K562 (cell line): Measurements from ENCODE around the gene CDH20. TPM values are rescaled to one million over a fixed set of nuclear protein-coding genes. Genes with fewer than 3 reads are reported as not detected.

Experiments
- ATAC-seq: fragments of 200-7000 bp; cut with Tn5 transposase; 3 replicates; pipeline ENCODE4 v1.9.1; 2020; ENCODE audit warnings: moderate library complexity
- BruUV-seq: library from RNA; stranded (reverse); fragments of 400-500 nt; replicated peaks from 2 replicates; lab custom pipeline; 2021; lab: Mats Ljungman, UMichigan
- CTCF ChIA-PET: fragments of 300-600 bp; formaldehyde crosslinking; extraction: SDS; loops from one replicate; lab custom pipeline; 2021; ENCODE audit warnings: low intra/inter-chr PET ratio; lab: Yijun Ruan, JAX
- POLR2A ChIA-PET: fragments of 300-600, 350-650 bp; sonication (Branson Sonifier 250); formaldehyde crosslinking; extraction: SDS; loops from one replicate; lab custom pipeline; 2021; ENCODE audit warnings: antibody characterized with exemption, inconsistent platforms; lab: Yijun Ruan, JAX
- DNase-seq, 4 experiments: peaks; one replicate each; pipeline versions ENCODE4 v3.0.0 to v3.0.0-alpha.2; 2011 to 2018; ENCODE audit warnings: low spot score in 3 of 4, mixed read lengths in 3 of 4; ENCODE audit errors: extremely low read depth in 1 of 4
- FAIRE-seq: peaks from 2 replicates; lab custom pipeline; 2011; peaks lifted over from hg19 to GRCh38; lab: Jason Lieb, UNC
- H2AFZ ChIP-seq: 2 replicates; pipeline ENCODE4 v1.6.0; 2011; ENCODE audit warnings: low read depth, low read length, control low read depth, inconsistent platforms
- H3K27ac ChIP-seq: fragments of 200-600 bp; 3 replicates; pipeline ENCODE4 v1.8.0; 2011; ENCODE audit warnings: low read depth, mild to moderate bottlenecking, control low read depth, inconsistent platforms, low read length, moderate library complexity, mixed read lengths; ENCODE audit errors: extremely low read depth
- H3K27me3 ChIP-seq, 2 experiments: fragments of 300-600 bp in 1 of 2; 2 replicates in 1 of 2; 3 replicates in 1 of 2; pipeline versions ENCODE4 v1.6.0 to v1.8.0; 2011; ENCODE audit warnings: inconsistent platforms in 2 of 2, low read length in 2 of 2, mild to moderate bottlenecking in 1 of 2, mixed read lengths in 1 of 2, moderate library complexity in 1 of 2; ENCODE audit not compliant: control insufficient read depth in 2 of 2, insufficient read depth in 2 of 2
- H3K36me3 ChIP-seq: fragments of 300-600 bp; 3 replicates; pipeline ENCODE4 v1.8.0; 2011; ENCODE audit warnings: mild to moderate bottlenecking, low read length, inconsistent platforms; ENCODE audit not compliant: control insufficient read depth, insufficient read depth
- H3K4me1 ChIP-seq, 2 experiments: fragments of 200-600 bp in 1 of 2; replicated peaks in 1 of 2; 2 replicates in 1 of 2; 3 replicates in 1 of 2; pipeline versions ENCODE4 v1.5.1 to v1.8.0; 2011; ENCODE audit warnings: inconsistent platforms in 2 of 2, low read length in 2 of 2, mild to moderate bottlenecking in 1 of 2, mixed read lengths in 1 of 2, moderate library complexity in 1 of 2; ENCODE audit not compliant: control insufficient read depth in 2 of 2, insufficient read depth in 2 of 2
- H3K4me2 ChIP-seq: 2 replicates; pipeline ENCODE4 v1.6.1; 2011; ENCODE audit warnings: low read length, control low read depth, inconsistent platforms, mixed read lengths; ENCODE audit not compliant: insufficient read depth
- H3K4me3 ChIP-seq: fragments of 200-600 bp; sonication (generic), shearing (Covaris generic); 2 replicates; pipeline ENCODE4 v1.5.1; 2016; ENCODE audit warnings: control low read depth, inconsistent platforms
- H3K79me2 ChIP-seq: fragments of 200-600 bp; 3 replicates; pipeline ENCODE4 v1.8.0; 2011; ENCODE audit warnings: low read length, inconsistent platforms; ENCODE audit not compliant: control insufficient read depth, insufficient read depth
- H3K9ac ChIP-seq, 2 experiments: 2 replicates each; pipeline versions ENCODE4 v1.6.0 to v1.6.1; 2011; ENCODE audit warnings: low read depth in 2 of 2, low read length in 2 of 2, control low read depth in 1 of 2, inconsistent platforms in 1 of 2, mild to moderate bottlenecking in 1 of 2, mixed read lengths in 1 of 2; ENCODE audit not compliant: insufficient read depth in 1 of 2
- H3K9me1 ChIP-seq: one replicate; pipeline ENCODE4 v1.6.0; 2011; ENCODE audit warnings: inconsistent platforms, mild to moderate bottlenecking, low read length, moderate library complexity; ENCODE audit not compliant: control insufficient read depth, insufficient read depth
- H3K9me3 ChIP-seq: replicated peaks from 2 replicates; pipeline ENCODE4 v1.5.1; 2011; ENCODE audit warnings: low read depth, low read length, inconsistent platforms; ENCODE audit not compliant: control insufficient read depth, insufficient read depth
- H4K20me1 ChIP-seq: replicated peaks from 2 replicates; pipeline ENCODE4 v1.6.1; 2011; ENCODE audit warnings: low read length, inconsistent platforms, mixed read lengths; ENCODE audit not compliant: control insufficient read depth, insufficient read depth
- MEF2A ChIP-seq: IDR thresholded peaks from 2 replicates; pipeline ENCODE4 v1.6.1; 2011; ENCODE audit warnings: low read depth, mild to moderate bottlenecking, low read length, moderate library complexity; ENCODE audit not compliant: control insufficient read depth
- RHOXF2B ChIP-seq: fragments of 250-450 bp; sonication (Bioruptor Pico); conservative IDR thresholded peaks from 2 replicates; pipeline ENCODE4 v1.5.1; 2021
- SAP30 ChIP-seq: fragments of 200-600 bp; sonication (generic); IDR thresholded peaks from 2 replicates; pipeline ENCODE4 v1.6.1; 2012; ENCODE audit warnings: borderline replicate concordance, low read depth, mild to moderate bottlenecking, moderate library complexity, low read length, control low read depth, inconsistent platforms; ENCODE audit not compliant: insufficient read depth, poor library complexity, severe bottlenecking
- SMAD4 ChIP-seq: fragments of 250-450 bp; sonication (Bioruptor Pico); conservative IDR thresholded peaks from 2 replicates; pipeline ENCODE4 v1.8.0; 2021; ENCODE audit warnings: inconsistent platforms, mild to moderate bottlenecking, moderate library complexity
- SNAPC5 ChIP-seq: fragments of 250-450 bp; sonication (Bioruptor Pico); IDR thresholded peaks from 2 replicates; pipeline ENCODE4 v1.8.0; 2021; ENCODE audit warnings: moderate library complexity, mild to moderate bottlenecking, inconsistent platforms
- TEAD4 ChIP-seq, 2 experiments: sonication (generic) in 1 of 2; formaldehyde crosslinking in 1 of 2; IDR thresholded peaks; 2 replicates each; pipeline versions ENCODE4 v1.6.1 to v1.8.0; 2012 to 2022; ENCODE audit warnings: borderline replicate concordance in 1 of 2, inconsistent platforms in 1 of 2, low read length in 1 of 2, mild to moderate bottlenecking in 1 of 2, missing genetic modification reagents in 1 of 2
- THRA ChIP-seq: fragments of 450-650 bp; IDR thresholded peaks from 2 replicates; pipeline ENCODE4 v1.6.1; 2017; ENCODE audit warnings: mild to moderate bottlenecking, moderate library complexity
- WHSC1 ChIP-seq: IDR thresholded peaks from one replicate; pipeline ENCODE4 v1.6.1; 2012; ENCODE audit warnings: low read length, control low read depth, inconsistent platforms
- XRCC4 ChIP-seq: IDR thresholded peaks from one replicate; pipeline ENCODE4 v1.6.1; 2011; ENCODE audit not compliant: insufficient read depth, insufficient read length; ENCODE audit errors: extremely low read depth
- ZBTB34 ChIP-seq: fragments of 250-450 bp; sonication (Bioruptor Pico); IDR thresholded peaks from 2 replicates; pipeline ENCODE4 v1.8.0; 2021; ENCODE audit warnings: mild to moderate bottlenecking, moderate library complexity
- ZNF217 ChIP-seq: sonication (generic); formaldehyde crosslinking; IDR thresholded peaks from 2 replicates; pipeline ENCODE4 v1.8.0; 2022; ENCODE audit warnings: mild to moderate bottlenecking, missing genetic modification reagents
- ZNF280B ChIP-seq: fragments of 250-450 bp; sonication (Bioruptor Pico); IDR thresholded peaks from 2 replicates; pipeline ENCODE4 v1.5.1; 2021; ENCODE audit warnings: mild to moderate bottlenecking
- ZNF311 ChIP-seq: fragments of 250-450 bp; sonication (Bioruptor Pico); IDR thresholded peaks from 2 replicates; pipeline ENCODE4 v1.4.0; 2020; ENCODE audit warnings: mild to moderate bottlenecking, moderate library complexity
- ZNF717 ChIP-seq: fragments of 250-450 bp; sonication (Bioruptor Pico); IDR thresholded peaks from 2 replicates; pipeline ENCODE4 v1.5.0; 2021
- ZSCAN32 ChIP-seq: fragments of 450-650 bp; formaldehyde crosslinking; IDR thresholded peaks from 2 replicates; pipeline ENCODE4 v1.4.0; 2020; ENCODE audit warnings: mild to moderate bottlenecking, moderate library complexity
- WGBS: fragments of 100-300 bp; shearing (Covaris generic); methylation state at CpG from one replicate; pipeline ENCODE4 v1.1.6; 2016; ENCODE audit warnings: low coverage, mixed read lengths; ENCODE audit not compliant: insufficient coverage; ENCODE audit errors: missing lambda C conversion rate; 5-methylcytosine and 5-hydroxymethylcytosine counted together
- in situ Hi-C: fragments of 300-500 bp; cut with MboI; formaldehyde crosslinking; loops from 4 replicates; pipeline ENCODE4 v1.15.0; 2018; ENCODE audit warnings: inconsistent platforms, mixed read lengths
- intact Hi-C: fragments of 100-400 bp; cut with micrococcal nuclease; formaldehyde crosslinking; loops from 2 replicates; pipeline ENCODE4 v1.14.2; 2022
- polyA plus RNA-seq, 8 experiments: library from polyadenylated mRNA; depleted of rRNA in 4 of 8; stranded (reverse) in 5 of 8; unstranded in 3 of 8; fragments of >200 nt; fragmentation: Nextera tagmentation in 2 of 8; fragmentation: Illumina TruSeq in 1 of 8; extraction: Ambion mirVana in 2 of 8; extraction: Trizol in 1 of 8; gene quantifications; 2 replicates each; pipeline versions ENCODE4 v1.2.1 to v1.2.3, GENCODE V29; 2011 to 2014; ENCODE audit warnings: inconsistent platforms in 1 of 8, missing spikeins in 1 of 8
- total RNA-seq, 7 experiments: library from RNA; depleted of rRNA in 6 of 7; stranded (reverse); fragments of >200 nt in 6 of 7; fragmentation: Illumina TruSeq in 2 of 7; extraction: Trizol in 2 of 7; gene quantifications; 2 replicates each; pipeline versions ENCODE4 v1.2.1 to v1.2.3, GENCODE V29; 2011 to 2021; ENCODE audit warnings: low replicate concordance in 1 of 7

Gene CDH20
- total and polyA plus RNA-seq, 9 of the 15 experiments (the other 6 are each of a cell fraction or from before 2014, with no cell fraction given), result not detected

- TF ChIP-seq ZBTB34, result no peak
Measured at GRCh38 chr18:61364953-61365352, 31.7 kb downstream of the CDH20 start (continued).

- intact Hi-C loops, result no loop called here
- POLR2A ChIA-PET, result no interaction called here
- H2AFZ ChIP-seq, result no peak overlapping the region
- WGBS, result 6% methylated on average over 2 of the region's 2 CpGs
- H3K4me1 ChIP-seq, result no peaks in the 10 kb centered on the region
- H3K4me2 ChIP-seq, result no peak overlapping the region
- H3K79me2 ChIP-seq, result no peaks in the 10 kb centered on the region
- no peak overlapping the region for H3K27ac ChIP-seq
- H3K9me3 ChIP-seq, result no peaks in the 10 kb centered on the region
- FAIRE-seq (no peak), DNase-seq (no peak)
- no TSS peak for BruUV-seq
- no peak overlapping the region for H3K9ac ChIP-seq
- H3K27me3 ChIP-seq, result no peaks in the 10 kb centered on the region
- in situ Hi-C loops, result no loop called here
- no peak for TF ChIP-seq ZNF717 (CRISPR knock-in tag)
- no peak for TF ChIP-seq ZSCAN32 (CRISPR knock-in tag)
- no peak for TF ChIP-seq XRCC4
- no peak for TF ChIP-seq WHSC1
- no peak for TF ChIP-seq RHOXF2B
- TF ChIP-seq ZNF280B, result no peak
- TF ChIP-seq ZNF311 (CRISPR knock-in tag), result no peak
- no peak for TF ChIP-seq SMAD4 (CRISPR knock-in tag)
- TF ChIP-seq MEF2A, result no peak
- TF ChIP-seq ZNF217 (CRISPR knock-in tag), result no peak
- TF ChIP-seq SNAPC5 (CRISPR knock-in tag), result no peak
- no peak for TF ChIP-seq THRA
- no peak for TF ChIP-seq TEAD4 (IDR thresholded peaks at IDR 0.05; ENCODE audit: low read length)
- no peak for TF ChIP-seq TEAD4 (CRISPR knock-in tag; IDR thresholded peaks at IDR 0.05; ENCODE audit: borderline replicate concordance)
- no peak for TF ChIP-seq SAP30
- TF ChIP-seq, all 486 proteins: peak for 0
- no peaks in the 10 kb centered on the region for H3K9me1 ChIP-seq
- H3K4me3 ChIP-seq, result no peak overlapping the region
- H3K36me3 ChIP-seq, result no peaks in the 10 kb centered on the region
- ATAC-seq, result no peak
- H4K20me1 ChIP-seq, result no peaks in the 10 kb centered on the region
- CTCF ChIA-PET, result no interaction called here
Measured at GRCh38 chr18:61368001-61368400, 34.8 kb downstream of the CDH20 start.
